NCI-H2227 (cell line): ENCODE measurements around the gene C1orf226.
"Not testable (repeated sequence)": the region's sequence is repeated elsewhere in the genome, so short reads cannot be mapped to it uniquely, and the experiment has no call there.

Source experiments
- DNase-seq: peaks from one replicate; lab custom pipeline; 2025; ENCODE audit not compliant: unreplicated experiment; lab: John Stamatoyannopoulos, UW

Gene C1orf226

GRCh38 chr1:162381383-162381782, at the start of gene C1orf226:
Gene C1orf226, plus strand, starts transcription at chr1:162381728. Its CDS starts 174 bp downstream, at chr1:162381902.
- no peak for DNase-seq

GRCh38 chr1:162333991-162334390, 47.5 kb upstream of the C1orf226 start:
- no peak for DNase-seq

- no peak for DNase-seq
Observed at GRCh38 chr1:162335126-162335525, 46.4 kb upstream of the C1orf226 start.

GRCh38 chr1:162336621-162337285, 44.8 kb upstream of the C1orf226 start:
- DNase-seq: peak; percentile 57

GRCh38 chr1:162342452-162342983, 39.0 kb upstream of the C1orf226 start:
- no peak for DNase-seq

- DNase-seq: no peak
Observed at GRCh38 chr1:162343470-162343869, 38.1 kb upstream of the C1orf226 start.

- DNase-seq: no peak
Observed at GRCh38 chr1:162347281-162347680, 34.2 kb upstream of the C1orf226 start.

- no peak for DNase-seq
Observed at GRCh38 chr1:162349635-162350330, 31.7 kb upstream of the C1orf226 start.

- DNase-seq: no peak
Observed at GRCh38 chr1:162351246-162351842, 30.2 kb upstream of the C1orf226 start.

GRCh38 chr1:162351874-162352273, 29.7 kb upstream of the C1orf226 start:
- not testable (repeated sequence) for DNase-seq

- DNase-seq: no peak
Observed at GRCh38 chr1:162353078-162353477, 28.4 kb upstream of the C1orf226 start.

GRCh38 chr1:162353702-162354101, 27.8 kb upstream of the C1orf226 start:
- no peak for DNase-seq

- peak; percentile 49 for DNase-seq
Observed at GRCh38 chr1:162357681-162358266, 23.8 kb upstream of the C1orf226 start.

GRCh38 chr1:162358928-162359327, 22.6 kb upstream of the C1orf226 start:
- no peak for DNase-seq

- DNase-seq: no peak
Observed at GRCh38 chr1:162359523-162360236, 21.8 kb upstream of the C1orf226 start.

- no peak for DNase-seq
Observed at GRCh38 chr1:162360237-162360873, 21.2 kb upstream of the C1orf226 start.

- no peak for DNase-seq
Observed at GRCh38 chr1:162360874-162361260, 20.7 kb upstream of the C1orf226 start.

GRCh38 chr1:162361349-162361748, 20.2 kb upstream of the C1orf226 start:
- no peak for DNase-seq

GRCh38 chr1:162363823-162364222, 17.7 kb upstream of the C1orf226 start:
- no peak for DNase-seq

- no peak for DNase-seq
Observed at GRCh38 chr1:162364498-162364897, 17.0 kb upstream of the C1orf226 start.
